ENCODE results near the gene STKLD1.

Gene STKLD1

GRCh38 chr9:133452562-133452961, 76.4 kb downstream of the STKLD1 start:
- H3K4me3 ChIP-seq (ENCODE audit: low read depth, low read length): no peak overlapping the region
- no peak for DNase-seq (ENCODE audit: low read depth)
- TF ChIP-seq, protein P1, sequence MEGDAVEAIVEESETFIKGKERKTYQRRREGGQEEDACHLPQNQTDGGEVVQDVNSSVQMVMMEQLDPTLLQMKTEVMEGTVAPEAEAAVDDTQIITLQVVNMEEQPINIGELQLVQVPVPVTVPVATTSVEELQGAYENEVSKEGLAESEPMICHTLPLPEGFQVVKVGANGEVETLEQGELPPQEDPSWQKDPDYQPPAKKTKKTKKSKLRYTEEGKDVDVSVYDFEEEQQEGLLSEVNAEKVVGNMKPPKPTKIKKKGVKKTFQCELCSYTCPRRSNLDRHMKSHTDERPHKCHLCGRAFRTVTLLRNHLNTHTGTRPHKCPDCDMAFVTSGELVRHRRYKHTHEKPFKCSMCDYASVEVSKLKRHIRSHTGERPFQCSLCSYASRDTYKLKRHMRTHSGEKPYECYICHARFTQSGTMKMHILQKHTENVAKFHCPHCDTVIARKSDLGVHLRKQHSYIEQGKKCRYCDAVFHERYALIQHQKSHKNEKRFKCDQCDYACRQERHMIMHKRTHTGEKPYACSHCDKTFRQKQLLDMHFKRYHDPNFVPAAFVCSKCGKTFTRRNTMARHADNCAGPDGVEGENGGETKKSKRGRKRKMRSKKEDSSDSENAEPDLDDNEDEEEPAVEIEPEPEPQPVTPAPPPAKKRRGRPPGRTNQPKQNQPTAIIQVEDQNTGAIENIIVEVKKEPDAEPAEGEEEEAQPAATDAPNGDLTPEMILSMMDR (IDR thresholded peaks at IDR 0.05; ENCODE audit: insufficient read depth, low read depth, low read length, missing control alignments): no peak

- H3K4me3 ChIP-seq (ENCODE audit: low read depth, low read length): no peak overlapping the region
- no peak for DNase-seq (ENCODE audit: low read depth)
- TF ChIP-seq, protein P1 (IDR thresholded peaks at IDR 0.05; ENCODE audit: insufficient read depth, low read depth, low read length, missing control alignments): no peak
Measured at GRCh38 chr9:133453651-133454050, 77.5 kb downstream of the STKLD1 start.

- no peak for DNase-seq (ENCODE audit: low read depth)
- TF ChIP-seq, protein P1 (IDR thresholded peaks at IDR 0.05; ENCODE audit: insufficient read depth, low read depth, low read length, missing control alignments): no peak
- H3K4me3 ChIP-seq (ENCODE audit: low read depth, low read length): no peak overlapping the region
Measured at GRCh38 chr9:133454325-133454724, 78.2 kb downstream of the STKLD1 start.

GRCh38 chr9:133454943-133455673, 78.9 kb downstream of the STKLD1 start:
- H3K4me3 ChIP-seq (ENCODE audit: low read depth, low read length): no peak overlapping the region
- DNase-seq (ENCODE audit: low read depth): no peak
- TF ChIP-seq, protein P1 (IDR thresholded peaks at IDR 0.05; ENCODE audit: insufficient read depth, low read depth, low read length, missing control alignments): no peak
